Activated CD4-positive, alpha-beta T cell treated with anti-CD3 and anti-CD28 coated beads, Interleukin-2, amount 50 U/mL, for 16 hours (primary cell): Measurements from ENCODE around the gene PPP5C.
"Not testable (repeated sequence)": the region's sequence is repeated elsewhere in the genome, so short reads cannot be mapped to it uniquely, and the experiment has no call there.

Source experiments
- DNase-seq: peaks from one replicate; pipeline ENCODE4 v3.0.0-alpha.2; 2020

PPP5C gene

GRCh38 chr19:46367426-46367825 lies 20.5 kb downstream of the PPP5C start:
- DNase-seq = no peak

GRCh38 chr19:46368116-46368515 lies 21.2 kb downstream of the PPP5C start:
- DNase-seq = no peak

- DNase-seq = no peak
Measured at GRCh38 chr19:46369817-46370216, 22.9 kb downstream of the PPP5C start.

GRCh38 chr19:46371371-46371901 lies 24.5 kb downstream of the PPP5C start:
- no peak for DNase-seq

GRCh38 chr19:46372901-46373490 lies 26.1 kb downstream of the PPP5C start:
- DNase-seq = no peak

GRCh38 chr19:46373491-46374359 lies 26.8 kb downstream of the PPP5C start:
- DNase-seq = no peak

GRCh38 chr19:46374536-46375475 lies 27.9 kb downstream of the PPP5C start:
- no peak for DNase-seq

- DNase-seq = not testable (repeated sequence)
Measured at GRCh38 chr19:46375476-46376067, 28.7 kb downstream of the PPP5C start.

- no peak for DNase-seq
Measured at GRCh38 chr19:46376241-46377153, 29.6 kb downstream of the PPP5C start.

GRCh38 chr19:46378268-46378667 lies 31.4 kb downstream of the PPP5C start:
- DNase-seq = no peak

GRCh38 chr19:46380690-46381089 lies 33.8 kb downstream of the PPP5C start:
- no peak for DNase-seq

GRCh38 chr19:46381346-46381745 lies 34.5 kb downstream of the PPP5C start:
- DNase-seq = no peak

- DNase-seq = no peak
Measured at GRCh38 chr19:46381756-46382345, 35.0 kb downstream of the PPP5C start.

- no peak for DNase-seq
Measured at GRCh38 chr19:46383171-46383815, 36.4 kb downstream of the PPP5C start.

- DNase-seq = no peak
Measured at GRCh38 chr19:46383846-46384245, 37.0 kb downstream of the PPP5C start.

- DNase-seq = no peak
Measured at GRCh38 chr19:46384396-46384795, 37.5 kb downstream of the PPP5C start.

GRCh38 chr19:46385636-46386035 lies 38.7 kb downstream of the PPP5C start:
- no peak for DNase-seq

- no peak for DNase-seq
Measured at GRCh38 chr19:46386151-46386550, 39.3 kb downstream of the PPP5C start.

GRCh38 chr19:46386996-46387712 lies 40.3 kb downstream of the PPP5C start:
- no peak for DNase-seq

GRCh38 chr19:46387713-46388130 lies 40.8 kb downstream of the PPP5C start:
- DNase-seq = no peak
